ENCODE results near the gene FAM171A1. TPM values are rescaled to one million over a fixed set of nuclear protein-coding genes. Genes with fewer than 3 reads are reported as not detected.

FAM171A1 gene
- total RNA-seq, 2 experiments from 2014 or later = 4.2 to 5.1 TPM

GRCh38 chr10:15345450-15345849 lies 25.6 kb downstream of the FAM171A1 start:
- Mint-ChIP-seq H3K27ac (no peak overlapping the region), H3K4me1 (ENCODE audit: low read depth) (no peaks in the 10 kb centered on the region), H3K9me3 (no peaks in the 10 kb centered on the region), H3K27me3 (peaks cover 4% of the 10 kb centered on the region), H3K4me3 (no peak overlapping the region), H3K36me3 (ENCODE audit: low read depth) (no peaks in the 10 kb centered on the region)
- POLR2A ChIA-PET = no interaction called here
- TF ChIP-seq CTCF (IDR thresholded peaks at IDR 0.05) = no peak
- intact Hi-C loops (cut with micrococcal nuclease) = no loop called here
- CTCF ChIA-PET = no interaction called here
- DNase-seq = no peak
- no peak for ATAC-seq

GRCh38 chr10:15344876-15345285 lies 26.2 kb downstream of the FAM171A1 start:
- Mint-ChIP-seq H3K4me1 (ENCODE audit: low read depth) (no peaks in the 10 kb centered on the region), H3K27ac (no peak overlapping the region), H3K36me3 (ENCODE audit: low read depth) (no peaks in the 10 kb centered on the region), H3K27me3 (peaks cover 4% of the 10 kb centered on the region), H3K9me3 (no peaks in the 10 kb centered on the region), H3K4me3 (no peak overlapping the region)
- ATAC-seq (no peak), DNase-seq (no peak)
- intact Hi-C loops (cut with micrococcal nuclease) = no loop called here
- CTCF ChIA-PET = no interaction called here
- POLR2A ChIA-PET = no interaction called here
- TF ChIP-seq CTCF (IDR thresholded peaks at IDR 0.05) = no peak

GRCh38 chr10:15344256-15344875 lies 26.7 kb downstream of the FAM171A1 start:
- H3K27me3 Mint-ChIP-seq = peaks cover 4% of the 10 kb centered on the region
- no peak for ATAC-seq
- CTCF ChIA-PET = no interaction called here

GRCh38 chr10:15342970-15343369 lies 28.1 kb downstream of the FAM171A1 start:
- Mint-ChIP-seq H3K4me1 (ENCODE audit: low read depth) (no peaks in the 10 kb centered on the region), H3K36me3 (ENCODE audit: low read depth) (no peaks in the 10 kb centered on the region), H3K27ac (no peak overlapping the region), H3K9me3 (no peaks in the 10 kb centered on the region), H3K4me3 (no peak overlapping the region), H3K27me3 (peaks cover 1% of the 10 kb centered on the region)
- DNase-seq (no peak), ATAC-seq (no peak)
- intact Hi-C loops (cut with micrococcal nuclease) = no loop called here
- CTCF ChIA-PET = no interaction called here
- POLR2A ChIA-PET = no interaction called here
- no peak for TF ChIP-seq CTCF (IDR thresholded peaks at IDR 0.05)

More at GRCh38 chr10:15344256-15344875, 26.7 kb downstream of the FAM171A1 start:
- no peaks in the 10 kb centered on the region for H3K9me3 Mint-ChIP-seq
- no peak for DNase-seq
- no peak overlapping the region for H3K27ac Mint-ChIP-seq
- H3K4me3 Mint-ChIP-seq = no peak overlapping the region
- POLR2A ChIA-PET = no interaction called here
- no peak for TF ChIP-seq CTCF (IDR thresholded peaks at IDR 0.05)
- no peaks in the 10 kb centered on the region for H3K36me3 Mint-ChIP-seq (ENCODE audit: low read depth)
- intact Hi-C loops (cut with micrococcal nuclease) = no loop called here
- H3K4me1 Mint-ChIP-seq (ENCODE audit: low read depth) = no peaks in the 10 kb centered on the region

GRCh38 chr10:15341502-15342128 lies 29.5 kb downstream of the FAM171A1 start:
- ATAC-seq = no peak
- Mint-ChIP-seq H3K27ac (no peak overlapping the region), H3K4me1 (ENCODE audit: low read depth) (no peaks in the 10 kb centered on the region), H3K36me3 (ENCODE audit: low read depth) (no peaks in the 10 kb centered on the region), H3K4me3 (no peak overlapping the region), H3K27me3 (peaks cover 1% of the 10 kb centered on the region), H3K9me3 (no peaks in the 10 kb centered on the region)
- TF ChIP-seq CTCF (IDR thresholded peaks at IDR 0.05) = no peak
- ChIA-PET POLR2A (no interaction called here), CTCF (no interaction called here)
- DNase-seq = no peak
- intact Hi-C loops (cut with micrococcal nuclease) = no loop called here

Data from activated CD8-positive, alpha-beta T cell treated with anti-CD3 and anti-CD28 coated beads for 36 hours (primary cell).